B cell (primary cell): Measurements from ENCODE around the gene ST8SIA6.

Experiments
- CTCF ChIP-seq: fragments of 200-600 bp; IDR thresholded peaks from one replicate; pipeline ENCODE4 v1.8.0; 2022; ENCODE audit warnings: antibody characterized with exemption, mild to moderate bottlenecking
- EZH2 ChIP-seq: IDR thresholded peaks from 2 replicates; pipeline ENCODE4 v1.6.1; 2012; ENCODE audit warnings: borderline replicate concordance, low read depth, mild to moderate bottlenecking, moderate library complexity, low read length; ENCODE audit not compliant: insufficient read depth, poor library complexity, severe bottlenecking

GRCh38 chr10:17453035-17453372 is 1.4 kb downstream of the ST8SIA6 start:
- TF ChIP-seq CTCF (no peak), EZH2 (no peak)
